ENCODE measurements around the gene OGFR.

OGFR gene

GRCh38 chr20:62820962-62821725 is 16.5 kb downstream of the OGFR start:
- Histone ChIP-seq H3K4me3 (ENCODE audit: insufficient read depth, low read depth, low read length) (no peak overlapping the region), H3K9me3 (ENCODE audit: control insufficient read depth, low read length) (no peaks in the 10 kb centered on the region), H3K27me3 (ENCODE audit: control insufficient read depth, insufficient read depth, low read length, poor library complexity, severe bottlenecking) (peaks cover 20% of the 10 kb centered on the region), H3K4me1 (ENCODE audit: control insufficient read depth, insufficient read depth, low read length) (peaks cover 30% of the 10 kb centered on the region), H3K27ac (ENCODE audit: insufficient read depth, low read depth, low read length, poor library complexity, severe bottlenecking) (no peak overlapping the region), H3K36me3 (ENCODE audit: control insufficient read depth, insufficient read depth, low read length) (no peaks in the 10 kb centered on the region)
- 91 to 92% methylated on average over 19 of the region's 19 CpGs for WGBS, 2 experiments

- peaks cover 14% of the 10 kb centered on the region for H3K27me3 ChIP-seq (ENCODE audit: control insufficient read depth, insufficient read depth, low read length, poor library complexity, severe bottlenecking)
- no peaks in the 10 kb centered on the region for H3K9me3 ChIP-seq (ENCODE audit: control insufficient read depth, low read length)
- H3K4me1 ChIP-seq (ENCODE audit: control insufficient read depth, insufficient read depth, low read length): peaks cover 30% of the 10 kb centered on the region
- H3K36me3 ChIP-seq (ENCODE audit: control insufficient read depth, insufficient read depth, low read length): no peaks in the 10 kb centered on the region
- WGBS, 2 experiments: 95% methylated on average over 12 of the region's 12 CpGs
- H3K27ac ChIP-seq (ENCODE audit: insufficient read depth, low read depth, low read length, poor library complexity, severe bottlenecking): no peak overlapping the region
- no peak overlapping the region for H3K4me3 ChIP-seq (ENCODE audit: insufficient read depth, low read depth, low read length)
These were observed 17.1 kb downstream of the OGFR start for GRCh38 chr20:62821726-62822210.

DNA sequence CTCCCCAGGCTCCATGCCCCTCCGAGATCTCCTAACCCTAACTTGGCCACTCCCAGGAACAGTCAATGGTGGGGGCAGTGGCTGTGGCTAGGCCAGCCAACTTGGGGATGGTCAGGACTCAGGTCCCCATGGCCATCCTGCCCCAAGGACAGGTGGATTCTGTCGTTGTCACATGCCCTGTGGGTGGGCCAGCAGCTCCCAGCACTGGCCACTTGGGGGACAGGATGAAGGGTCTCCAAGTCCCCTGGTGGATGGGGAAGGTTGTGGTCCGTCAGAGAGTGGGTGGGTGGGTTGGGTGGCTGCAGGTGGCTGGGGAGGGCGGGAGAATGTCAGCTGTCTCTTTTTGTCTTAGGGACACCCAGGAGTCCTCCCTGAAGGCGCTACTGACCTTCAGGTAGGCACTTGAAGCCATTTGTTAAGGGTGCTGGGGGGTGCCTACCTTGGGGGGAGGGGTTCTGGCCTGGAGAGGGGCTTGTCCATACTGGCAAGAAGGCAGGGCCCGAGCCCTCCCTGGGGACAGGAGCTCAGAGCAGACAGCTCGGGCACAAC is 17.7 kb downstream of the OGFR start:
- Histone ChIP-seq H3K4me1 (ENCODE audit: control insufficient read depth, insufficient read depth, low read length) (peaks cover 30% of the 10 kb centered on the region), H3K9me3 (ENCODE audit: control insufficient read depth, low read length) (no peaks in the 10 kb centered on the region), H3K27ac (ENCODE audit: insufficient read depth, low read depth, low read length, poor library complexity, severe bottlenecking) (no peak overlapping the region), H3K4me3 (ENCODE audit: insufficient read depth, low read depth, low read length) (no peak overlapping the region), H3K36me3 (ENCODE audit: control insufficient read depth, insufficient read depth, low read length) (no peaks in the 10 kb centered on the region), H3K27me3 (ENCODE audit: control insufficient read depth, insufficient read depth, low read length, poor library complexity, severe bottlenecking) (peaks cover 9% of the 10 kb centered on the region)
- WGBS, 2 experiments: 82 to 87% methylated on average over 7 of the region's 7 CpGs

DNA sequence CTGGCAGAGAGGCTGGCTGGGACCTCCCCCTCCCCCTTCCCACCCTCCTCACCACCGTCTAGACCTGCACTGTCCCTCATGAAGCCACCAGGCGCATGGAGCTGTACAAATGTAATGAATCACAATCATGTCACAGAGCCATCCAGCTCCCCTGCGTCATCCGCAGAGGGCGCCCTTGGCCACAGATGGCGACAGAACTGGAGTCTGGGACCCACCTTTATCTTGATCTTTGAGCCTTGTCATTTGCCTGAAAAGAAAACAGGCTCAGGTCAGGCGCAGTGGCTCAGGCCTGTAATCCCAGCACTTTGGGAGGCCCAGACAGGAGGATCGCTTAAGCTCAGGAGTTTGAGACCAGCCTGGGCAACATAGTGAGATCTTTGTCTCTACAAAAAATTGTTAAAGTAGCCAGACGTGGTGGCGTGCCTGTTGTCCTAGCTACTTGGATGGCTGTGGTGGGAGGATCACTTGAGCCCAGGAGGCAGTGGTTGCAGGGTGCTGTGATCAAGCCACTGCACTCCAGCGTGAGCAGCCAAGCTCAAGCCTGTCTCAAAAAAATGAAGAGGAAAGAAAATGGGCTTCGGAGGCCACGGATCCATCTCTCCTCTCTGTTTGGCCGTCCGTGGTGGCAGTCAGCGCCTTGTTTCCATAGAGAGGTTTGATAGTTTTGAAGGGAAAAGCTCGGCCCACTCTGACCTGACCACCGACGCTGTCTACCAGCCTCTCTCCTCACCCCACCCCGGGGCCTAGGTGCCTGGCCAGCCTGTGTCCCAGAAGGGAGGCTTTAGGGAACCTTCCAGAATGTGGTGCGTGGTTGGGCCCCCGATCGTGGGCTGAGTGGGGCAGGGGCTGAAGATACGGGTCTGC is 18.4 kb downstream of the OGFR start:
- Histone ChIP-seq H3K27ac (ENCODE audit: insufficient read depth, low read depth, low read length, poor library complexity, severe bottlenecking) (no peak overlapping the region), H3K4me1 (ENCODE audit: control insufficient read depth, insufficient read depth, low read length) (peaks cover 27% of the 10 kb centered on the region), H3K4me3 (ENCODE audit: insufficient read depth, low read depth, low read length) (no peak overlapping the region), H3K27me3 (ENCODE audit: control insufficient read depth, insufficient read depth, low read length, poor library complexity, severe bottlenecking) (peaks cover 1% of the 10 kb centered on the region), H3K36me3 (ENCODE audit: control insufficient read depth, insufficient read depth, low read length) (no peaks in the 10 kb centered on the region), H3K9me3 (ENCODE audit: control insufficient read depth, low read length) (no peaks in the 10 kb centered on the region)
- 82% methylated on average over 24 of the region's 24 CpGs for WGBS, 2 experiments

GRCh38 chr20:62823688-62824475 is 19.2 kb downstream of the OGFR start:
- Histone ChIP-seq H3K4me1 (ENCODE audit: control insufficient read depth, insufficient read depth, low read length) (peaks cover 23% of the 10 kb centered on the region), H3K27ac (ENCODE audit: insufficient read depth, low read depth, low read length, poor library complexity, severe bottlenecking) (no peak overlapping the region), H3K4me3 (ENCODE audit: insufficient read depth, low read depth, low read length) (no peak overlapping the region), H3K9me3 (ENCODE audit: control insufficient read depth, low read length) (no peaks in the 10 kb centered on the region), H3K27me3 (ENCODE audit: control insufficient read depth, insufficient read depth, low read length, poor library complexity, severe bottlenecking) (no peaks in the 10 kb centered on the region), H3K36me3 (ENCODE audit: control insufficient read depth, insufficient read depth, low read length) (no peaks in the 10 kb centered on the region)
- 77% methylated on average over 38 of the region's 38 CpGs for WGBS, 2 experiments

DNA sequence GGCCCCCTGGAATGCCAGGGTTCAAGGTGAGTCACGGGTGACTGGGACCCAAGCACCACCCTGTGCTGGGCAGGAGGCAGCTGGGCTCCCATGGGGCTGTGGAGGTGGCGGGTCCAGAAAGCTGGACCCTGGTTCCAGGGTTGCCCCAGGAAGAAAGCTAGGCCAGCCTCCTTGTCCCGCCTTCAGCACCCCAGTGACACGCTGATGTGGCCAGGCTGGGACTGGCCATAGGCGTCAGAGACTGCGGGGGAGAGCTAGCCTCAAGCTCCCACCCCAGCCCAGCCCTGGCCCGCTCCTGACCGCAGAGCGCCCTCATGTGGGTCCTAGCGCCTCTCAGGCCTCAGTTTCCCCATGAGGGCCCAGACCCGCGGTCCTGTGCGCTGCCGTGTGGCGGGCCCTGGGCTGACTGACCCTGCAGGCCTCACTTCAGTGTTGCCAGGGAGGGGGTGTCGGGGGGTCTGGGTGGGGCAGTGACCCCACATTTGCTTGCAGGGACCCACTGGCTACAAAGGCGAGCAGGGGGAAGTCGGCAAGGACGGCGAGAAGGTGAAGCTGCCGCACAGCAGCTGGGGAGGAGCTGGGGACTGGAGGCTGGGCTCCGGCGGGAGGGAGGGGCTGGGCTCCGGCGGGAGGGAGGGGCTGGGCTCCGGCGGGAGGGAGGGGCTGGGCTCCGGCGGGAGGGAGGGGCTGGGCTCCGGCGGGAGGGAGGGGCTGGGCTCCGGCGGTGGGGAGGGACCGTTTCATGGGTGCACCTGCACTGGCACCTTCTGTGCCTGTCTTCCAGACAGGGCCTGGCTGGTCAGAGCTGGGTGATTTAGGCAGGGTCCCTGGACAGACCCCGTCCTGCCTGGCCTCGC is 20.1 kb downstream of the OGFR start:
- no peaks in the 10 kb centered on the region for H3K9me3 ChIP-seq (ENCODE audit: control insufficient read depth, low read length)
- H3K27ac ChIP-seq (ENCODE audit: insufficient read depth, low read depth, low read length, poor library complexity, severe bottlenecking): no peak overlapping the region
- peaks cover 17% of the 10 kb centered on the region for H3K4me1 ChIP-seq (ENCODE audit: control insufficient read depth, insufficient read depth, low read length)
- no peak overlapping the region for H3K4me3 ChIP-seq (ENCODE audit: insufficient read depth, low read depth, low read length)
- 42 to 43% methylated on average over 30 of the region's 36 CpGs for WGBS, 2 experiments
- H3K36me3 ChIP-seq (ENCODE audit: control insufficient read depth, insufficient read depth, low read length): no peaks in the 10 kb centered on the region
- no peaks in the 10 kb centered on the region for H3K27me3 ChIP-seq (ENCODE audit: control insufficient read depth, insufficient read depth, low read length, poor library complexity, severe bottlenecking)

DNA sequence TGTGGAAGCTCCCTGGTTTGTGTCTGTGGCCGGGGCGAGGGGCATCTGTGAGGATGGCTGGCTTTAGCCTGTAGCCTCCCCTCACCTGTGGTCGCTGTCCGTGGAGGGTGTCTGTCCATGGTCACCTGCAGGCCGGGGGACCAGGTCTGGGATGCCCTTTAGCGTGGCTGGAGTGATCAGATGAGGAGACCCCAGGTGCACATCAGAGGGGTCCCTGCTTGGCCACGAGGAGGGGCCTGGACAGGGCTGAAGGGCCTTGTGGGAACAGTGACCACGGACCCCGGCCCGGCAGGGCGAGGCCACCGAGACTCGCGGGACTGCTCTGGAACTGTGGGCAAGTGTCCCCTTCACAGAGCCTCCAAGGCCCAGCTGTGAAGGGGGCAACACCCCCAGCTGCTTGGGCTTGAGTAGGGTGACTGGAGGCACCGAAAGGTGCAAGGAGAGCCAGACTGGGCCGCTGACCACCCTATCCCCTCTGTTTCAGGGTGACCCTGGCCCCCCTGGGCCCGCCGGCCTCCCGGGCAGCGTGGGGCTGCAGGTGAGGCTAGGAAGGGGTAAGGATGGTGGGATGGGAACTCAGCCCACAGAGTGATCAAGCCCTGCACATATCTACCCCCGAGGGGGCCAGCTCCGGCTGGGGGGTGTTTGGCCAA is 20.8 kb downstream of the OGFR start:
- H3K27ac ChIP-seq (ENCODE audit: insufficient read depth, low read depth, low read length, poor library complexity, severe bottlenecking): no peak overlapping the region
- peaks cover 17% of the 10 kb centered on the region for H3K4me1 ChIP-seq (ENCODE audit: control insufficient read depth, insufficient read depth, low read length)
- no peaks in the 10 kb centered on the region for H3K9me3 ChIP-seq (ENCODE audit: control insufficient read depth, low read length)
- H3K36me3 ChIP-seq (ENCODE audit: control insufficient read depth, insufficient read depth, low read length): no peaks in the 10 kb centered on the region
- no peak overlapping the region for H3K4me3 ChIP-seq (ENCODE audit: insufficient read depth, low read depth, low read length)
- 89% methylated on average over 22 of the region's 22 CpGs for WGBS, 2 experiments
- no peaks in the 10 kb centered on the region for H3K27me3 ChIP-seq (ENCODE audit: control insufficient read depth, insufficient read depth, low read length, poor library complexity, severe bottlenecking)

- WGBS, 2 experiments: 94% methylated on average over 27 of the region's 27 CpGs
These were observed 21.5 kb downstream of the OGFR start for GRCh38 chr20:62825986-62826645.

More at GRCh38 chr20:62825986-62826645, 21.5 kb downstream of the OGFR start:
- Histone ChIP-seq H3K9me3 (ENCODE audit: control insufficient read depth, low read length) (no peaks in the 10 kb centered on the region), H3K27ac (ENCODE audit: insufficient read depth, low read depth, low read length, poor library complexity, severe bottlenecking) (no peak overlapping the region), H3K27me3 (ENCODE audit: control insufficient read depth, insufficient read depth, low read length, poor library complexity, severe bottlenecking) (no peaks in the 10 kb centered on the region), H3K4me3 (ENCODE audit: insufficient read depth, low read depth, low read length) (no peak overlapping the region), H3K4me1 (ENCODE audit: control insufficient read depth, insufficient read depth, low read length) (peaks cover 17% of the 10 kb centered on the region), H3K36me3 (ENCODE audit: control insufficient read depth, insufficient read depth, low read length) (no peaks in the 10 kb centered on the region)

Data from ectodermal cell (in vitro differentiated cells).